HL-60 (cell line): ENCODE data around the gene NDUFS7.

Source experiments
- DNase-seq, 2 experiments: peaks; one replicate each; pipeline ENCODE4 v3.0.0-alpha.2; 2010 to 2020; ENCODE audit warnings: low read depth in 1 of 2, low spot score in 1 of 2
- H3K27ac ChIP-seq: fragments of 250-450 bp; sonication (Bioruptor Pico); replicated peaks from 2 replicates; pipeline ENCODE4 v1.5.1; 2020; ENCODE audit warnings: mild to moderate bottlenecking, moderate library complexity
- H3K27me3 ChIP-seq: fragments of 250-450 bp; sonication (Bioruptor Pico); 2 replicates; pipeline ENCODE4 v1.5.1; 2021; ENCODE audit warnings: mild to moderate bottlenecking, moderate library complexity; ENCODE audit not compliant: insufficient read depth, poor library complexity, severe bottlenecking
- H3K4me3 ChIP-seq: replicated peaks from 2 replicates; pipeline ENCODE4 v1.5.1; 2011; ENCODE audit warnings: mild to moderate bottlenecking, control low read depth, low read length; ENCODE audit not compliant: insufficient read depth
- CTCF ChIP-seq: IDR thresholded peaks from one replicate; pipeline ENCODE4 v1.5.1; 2011; ENCODE audit warnings: low read length, control low read depth, inconsistent platforms; ENCODE audit not compliant: insufficient read depth
- GABPA ChIP-seq: IDR thresholded peaks from 2 replicates; pipeline ENCODE4 v1.6.1; 2012; ENCODE audit warnings: low read depth
- POLR2AphosphoS5 ChIP-seq: IDR thresholded peaks from 2 replicates; pipeline ENCODE4 v1.6.1; 2012; ENCODE audit warnings: low read depth
- REST ChIP-seq: IDR thresholded peaks from 2 replicates; pipeline ENCODE4 v1.6.1; 2012; ENCODE audit warnings: low read depth; ENCODE audit not compliant: insufficient replicate concordance
- SPI1 ChIP-seq: IDR thresholded peaks from 2 replicates; pipeline ENCODE4 v1.6.1; 2012; ENCODE audit warnings: low read depth, mild to moderate bottlenecking, borderline replicate concordance

The NDUFS7 gene

GRCh38 chr19:1420590-1420989 is 36.9 kb downstream of the NDUFS7 start:
- H3K4me3 ChIP-seq = no peak overlapping the region
- no peak overlapping the region for H3K27ac ChIP-seq
- TF ChIP-seq CTCF (no peak), GABPA (no peak)
- DNase-seq = no peak
- no peaks in the 10 kb centered on the region for H3K27me3 ChIP-seq

- H3K27ac ChIP-seq = no peak overlapping the region
- H3K4me3 ChIP-seq = no peak overlapping the region
- no peak for DNase-seq
Observed at GRCh38 chr19:1421218-1421957, 37.7 kb downstream of the NDUFS7 start.

GRCh38 chr19:1421958-1422305 is 38.2 kb downstream of the NDUFS7 start:
- Histone ChIP-seq H3K27ac (no peak overlapping the region), H3K4me3 (no peak overlapping the region), H3K27me3 (no peaks in the 10 kb centered on the region)
- no peak for TF ChIP-seq CTCF
- no peak for TF ChIP-seq REST
- TF ChIP-seq SPI1 = no peak
- TF ChIP-seq POLR2AphosphoS5 = no peak
- no peak for TF ChIP-seq GABPA
- DNase-seq = no peak

More at GRCh38 chr19:1421218-1421957, 37.7 kb downstream of the NDUFS7 start:
- no peaks in the 10 kb centered on the region for H3K27me3 ChIP-seq
- no peak for TF ChIP-seq REST
- TF ChIP-seq SPI1 = no peak
- no peak for TF ChIP-seq GABPA
- TF ChIP-seq CTCF = no peak

- Histone ChIP-seq H3K4me3 (no peak overlapping the region), H3K27ac (no peak overlapping the region), H3K27me3 (no peaks in the 10 kb centered on the region)
- TF ChIP-seq REST = no peak
- no peak for TF ChIP-seq POLR2AphosphoS5
- TF ChIP-seq SPI1 = no peak
- no peak for TF ChIP-seq GABPA
- no peak for TF ChIP-seq CTCF
- DNase-seq = no peak
Observed at GRCh38 chr19:1422360-1422759, 38.7 kb downstream of the NDUFS7 start.
